ENCODE results near the gene PCK1. TPM values are rescaled to one million over a fixed set of nuclear protein-coding genes. Genes with fewer than 3 reads are reported as not detected.

The PCK1 gene
- total RNA-seq, 2 experiments from 2014 or later = not detected

DNA sequence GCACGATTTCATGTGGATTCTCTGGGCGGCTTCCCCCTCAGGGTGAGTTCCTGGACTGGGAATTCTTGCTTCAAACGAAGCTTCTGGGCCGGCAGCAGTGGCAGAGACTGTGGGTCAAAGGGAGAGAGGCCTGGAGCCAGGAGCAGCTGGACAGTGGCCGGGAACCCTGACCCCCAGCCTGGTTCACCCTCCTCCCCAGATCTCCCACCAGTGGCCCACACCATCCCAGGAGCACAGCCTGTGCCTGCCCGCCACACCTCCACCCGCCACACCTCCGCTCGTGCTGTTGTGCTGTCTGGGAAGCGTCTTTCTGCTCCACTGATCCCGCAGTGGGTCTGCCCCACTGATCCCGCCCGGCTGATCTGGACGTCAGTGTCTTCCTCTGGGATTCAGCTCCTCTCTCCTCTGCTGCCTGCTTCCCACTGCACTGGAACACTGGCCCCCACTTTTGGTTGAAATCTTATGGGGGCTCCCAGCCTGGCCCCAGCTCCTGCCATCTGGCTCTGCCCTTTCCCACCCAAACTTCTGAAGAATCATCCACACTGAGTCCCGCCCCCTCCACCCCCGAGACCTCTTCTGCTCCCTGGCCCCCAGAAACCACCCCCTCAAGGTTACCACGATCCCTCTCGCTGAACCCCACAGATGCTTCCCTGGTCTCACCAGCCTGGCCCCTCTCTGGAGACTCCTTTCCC is 49.5 kb downstream of the PCK1 start:
- peaks cover 58% of the 10 kb centered on the region for H3K36me3 Mint-ChIP-seq
- DNase-seq (no peak), ATAC-seq (no peak)
- no peak overlapping the region for H3K27ac Mint-ChIP-seq
- CTCF ChIA-PET = interaction anchor here (1.9 to 16.0 kb wide), 2 partner anchors 11 to 12 kb away, joined by 4 to 176 read pairs; no protein-coding TSS in a partner anchor
- H3K9me3 Mint-ChIP-seq (ENCODE audit: low read depth) = no peaks in the 10 kb centered on the region
- H3K4me3 Mint-ChIP-seq = no peak overlapping the region
- H3K27me3 Mint-ChIP-seq = peaks cover 3% of the 10 kb centered on the region
- peaks cover 12% of the 10 kb centered on the region for H3K4me1 Mint-ChIP-seq

DNA sequence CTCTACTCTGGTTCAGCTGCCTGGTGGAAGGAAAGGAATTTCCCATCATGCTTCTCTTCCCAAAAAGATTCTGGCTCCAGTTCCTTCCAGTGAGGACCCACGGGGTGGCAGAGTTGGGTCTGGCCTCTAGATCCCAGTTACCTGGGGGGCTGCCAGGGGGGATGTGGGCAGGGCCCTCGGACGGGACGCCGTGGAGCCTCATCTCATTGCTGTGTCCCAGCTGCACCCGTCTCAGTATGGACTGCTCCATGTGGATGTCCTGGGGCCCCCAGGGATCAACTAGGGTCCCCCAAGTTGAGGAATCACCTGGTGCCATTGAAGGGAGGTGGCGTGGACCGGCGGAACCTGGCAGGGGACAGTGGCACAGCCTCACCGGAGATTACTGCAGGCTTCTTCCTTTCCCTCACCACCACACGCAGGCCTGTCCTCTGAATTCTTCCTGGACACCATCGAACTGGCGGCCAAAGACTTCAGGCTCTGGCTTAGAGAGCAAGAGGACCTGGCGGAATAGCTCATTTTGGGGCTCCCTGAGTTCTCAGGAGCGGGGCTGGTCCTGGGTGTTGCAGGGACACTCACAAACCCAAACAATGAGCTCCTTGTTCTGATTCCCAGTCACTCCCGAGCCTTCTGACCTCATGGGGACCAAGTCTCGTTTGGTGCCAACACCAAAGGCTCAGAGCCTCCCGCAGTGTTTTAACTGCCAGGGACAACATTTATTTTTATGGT is 50.8 kb downstream of the PCK1 start:
- Mint-ChIP-seq H3K4me3 (no peak overlapping the region), H3K36me3 (peaks cover 58% of the 10 kb centered on the region), H3K9me3 (ENCODE audit: low read depth) (no peaks in the 10 kb centered on the region), H3K27me3 (no peaks in the 10 kb centered on the region), H3K4me1 (peaks cover 2% of the 10 kb centered on the region), H3K27ac (no peak overlapping the region)
- DNase-seq (no peak), ATAC-seq (no peak)
- CTCF ChIA-PET = interaction anchor here (1.9 to 16.0 kb wide), 2 partner anchors 10 to 12 kb away, joined by 4 to 176 read pairs; no protein-coding TSS in a partner anchor

DNA sequence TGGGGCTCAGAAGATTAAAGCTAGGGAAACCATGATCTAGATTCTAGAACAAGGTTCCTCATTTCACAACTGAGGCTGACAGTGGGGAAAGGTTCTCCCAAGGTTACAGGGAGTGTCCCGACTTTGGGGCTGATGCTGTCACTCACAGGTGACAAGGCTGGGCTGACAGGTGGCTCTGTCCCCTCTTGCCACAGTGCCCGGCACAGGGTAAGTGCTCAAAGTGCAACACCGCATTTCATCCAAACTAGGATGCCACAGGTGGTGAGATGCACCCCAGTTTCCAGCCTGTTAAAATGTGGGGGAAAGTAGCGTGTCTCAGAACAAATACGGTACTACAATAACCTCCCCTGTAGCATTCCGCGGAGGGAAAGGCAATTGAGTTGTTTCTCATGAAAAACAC is 51.5 kb downstream of the PCK1 start:
- DNase-seq (peak; percentile 19), ATAC-seq (no peak)
- no peaks in the 10 kb centered on the region for H3K27me3 Mint-ChIP-seq
- H3K27ac Mint-ChIP-seq = peak overlapping the region; percentile 24
- H3K4me3 Mint-ChIP-seq = no peak overlapping the region
- H3K36me3 Mint-ChIP-seq = peaks cover 59% of the 10 kb centered on the region
- H3K4me1 Mint-ChIP-seq = peaks cover 9% of the 10 kb centered on the region
- CTCF ChIA-PET = interaction anchor here (1.9 to 16.0 kb wide), 2 partner anchors 10 to 13 kb away, joined by 4 to 176 read pairs; no protein-coding TSS in a partner anchor
- H3K9me3 Mint-ChIP-seq (ENCODE audit: low read depth) = no peaks in the 10 kb centered on the region

DNA sequence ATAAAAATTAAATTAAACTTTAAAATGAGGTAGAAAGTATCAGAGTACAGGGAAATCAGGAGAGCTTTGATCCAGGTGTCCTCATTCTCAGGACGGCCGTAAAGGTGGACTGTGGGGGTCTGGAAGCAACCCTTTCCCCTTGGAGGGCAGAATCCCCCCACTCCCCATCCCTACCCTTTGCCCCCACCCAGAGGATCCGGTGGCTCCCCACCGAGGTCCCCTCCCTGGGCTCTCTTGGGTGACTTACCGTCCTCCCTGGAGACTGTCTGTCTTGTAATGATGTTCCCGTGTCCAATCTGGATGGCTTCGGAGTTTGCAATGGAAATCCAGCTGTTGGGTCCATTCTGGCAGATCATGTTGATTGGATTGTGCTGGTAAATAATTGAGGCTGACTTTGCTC is 52.0 kb downstream of the PCK1 start:
- DNase-seq (peak; percentile 37), ATAC-seq (no peak)
- CTCF ChIA-PET = interaction anchor here (1.1 to 16.0 kb wide), 2 partner anchors 13 to 567 kb away, joined by 3 to 176 read pairs; no protein-coding TSS in a partner anchor
- no peaks in the 10 kb centered on the region for H3K27me3 Mint-ChIP-seq
- no peak overlapping the region for H3K4me3 Mint-ChIP-seq
- no peaks in the 10 kb centered on the region for H3K9me3 Mint-ChIP-seq (ENCODE audit: low read depth)
- H3K4me1 Mint-ChIP-seq = peaks cover 13% of the 10 kb centered on the region
- no peak overlapping the region for H3K27ac Mint-ChIP-seq
- peaks cover 57% of the 10 kb centered on the region for H3K36me3 Mint-ChIP-seq

DNA sequence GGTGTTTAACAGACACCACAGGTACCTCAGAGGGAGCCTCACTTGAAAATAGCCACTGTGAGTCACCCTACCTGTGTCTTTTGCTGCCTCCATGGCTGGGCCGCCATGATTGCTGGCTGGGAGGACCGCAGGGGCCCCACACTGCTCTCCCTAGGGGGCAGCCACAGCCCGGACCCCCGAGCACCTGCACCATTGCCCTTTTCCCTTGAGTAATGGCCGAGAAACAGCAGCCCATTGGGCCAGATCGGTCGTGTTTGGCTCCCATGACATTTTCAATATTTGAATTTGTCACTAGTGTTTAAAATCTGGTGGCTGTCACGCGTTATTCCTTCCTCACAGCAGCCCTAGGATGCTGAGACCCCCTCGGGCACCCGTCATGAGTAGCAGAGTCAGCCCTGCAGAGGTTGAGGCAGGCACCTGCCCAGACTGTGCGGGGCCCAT is 52.6 kb downstream of the PCK1 start:
- no peaks in the 10 kb centered on the region for H3K27me3 Mint-ChIP-seq
- peaks cover 19% of the 10 kb centered on the region for H3K4me1 Mint-ChIP-seq
- no peaks in the 10 kb centered on the region for H3K9me3 Mint-ChIP-seq (ENCODE audit: low read depth)
- CTCF ChIA-PET = interaction anchor here (1.1 to 16.0 kb wide), 2 partner anchors 14 to 567 kb away, joined by 3 to 176 read pairs; no protein-coding TSS in a partner anchor
- peak; percentile 21 for DNase-seq
- H3K27ac Mint-ChIP-seq = no peak overlapping the region
- H3K4me3 Mint-ChIP-seq = no peak overlapping the region
- peaks cover 56% of the 10 kb centered on the region for H3K36me3 Mint-ChIP-seq
- ATAC-seq = no peak

DNA sequence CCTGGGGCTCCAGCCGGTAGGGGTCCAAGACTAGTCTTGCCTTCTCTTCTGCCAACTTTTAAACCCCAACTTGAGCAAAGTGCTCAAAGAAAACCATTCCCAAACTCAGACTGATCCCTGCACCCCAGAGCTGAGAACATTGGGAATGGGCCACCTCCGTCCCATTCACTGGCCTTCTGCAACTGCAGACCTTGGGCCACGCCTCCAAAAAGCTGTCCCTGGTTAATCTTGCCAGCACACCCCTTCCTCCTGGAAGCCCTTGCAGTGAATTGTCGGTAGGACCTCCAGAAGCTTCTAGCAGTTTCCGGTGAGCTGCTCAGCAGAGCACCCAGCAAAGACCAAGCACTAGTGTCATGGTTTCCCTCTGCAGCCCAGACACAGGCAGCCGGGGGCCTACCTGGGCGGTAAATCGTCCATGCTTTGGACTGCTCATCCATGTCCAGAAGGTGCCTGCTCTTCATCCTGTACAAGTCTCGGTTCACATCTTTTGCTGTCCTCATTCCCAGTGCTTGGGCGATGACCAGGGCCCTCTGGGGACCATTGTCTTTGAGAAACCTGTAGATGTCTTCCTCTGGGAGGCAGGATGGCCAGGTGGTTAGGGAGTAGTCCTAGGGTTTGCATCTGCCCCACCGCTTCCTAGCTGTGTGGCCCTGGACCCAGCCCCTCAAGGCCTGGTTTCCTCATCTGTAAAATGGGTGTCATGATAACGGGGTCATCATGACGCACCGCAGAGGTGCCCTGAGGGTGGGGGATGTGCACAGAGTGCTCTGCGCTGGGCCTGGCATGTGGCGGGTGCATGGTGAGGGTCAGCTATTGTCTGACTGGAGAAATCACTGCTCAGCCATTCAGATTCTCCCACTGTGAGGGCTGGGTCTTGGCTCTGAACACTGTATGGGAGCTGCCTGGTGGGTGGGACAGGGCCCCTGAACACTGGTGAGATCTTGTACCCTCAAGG is 53.9 kb downstream of the PCK1 start:
- H3K4me3 Mint-ChIP-seq = no peak overlapping the region
- peaks cover 3% of the 10 kb centered on the region for H3K27me3 Mint-ChIP-seq
- CTCF ChIA-PET = interaction anchor here (1.0 to 16.0 kb wide), 3 partner anchors 15 to 235 kb away, joined by 3 to 176 read pairs (median 7); no protein-coding TSS in a partner anchor
- DNase-seq (peak; percentile 40), ATAC-seq (no peak)
- peaks cover 27% of the 10 kb centered on the region for H3K4me1 Mint-ChIP-seq
- no peaks in the 10 kb centered on the region for H3K9me3 Mint-ChIP-seq (ENCODE audit: low read depth)
- H3K36me3 Mint-ChIP-seq = peaks cover 50% of the 10 kb centered on the region
- no peak overlapping the region for H3K27ac Mint-ChIP-seq

DNA sequence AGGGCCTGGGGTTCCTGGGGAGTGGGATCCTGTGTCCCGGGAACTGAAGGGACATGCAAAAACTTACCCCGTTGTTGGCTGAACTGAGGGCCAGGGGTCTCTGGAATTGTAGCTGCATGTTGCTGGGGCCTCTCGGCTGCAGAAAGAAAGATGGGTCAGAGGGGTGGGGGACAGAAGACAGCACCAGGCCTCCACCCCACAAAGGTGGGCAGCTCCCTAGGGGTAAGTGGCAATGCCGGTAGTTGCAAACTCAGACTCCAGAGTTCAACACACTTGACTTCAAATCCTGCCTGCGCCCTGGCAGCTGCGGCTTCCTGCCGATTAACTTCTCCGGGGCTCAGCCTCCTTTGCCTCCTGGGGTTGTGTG is 54.5 kb downstream of the PCK1 start:
- DNase-seq = no peak
- ATAC-seq = no peak
- Mint-ChIP-seq H3K4me1 (peaks cover 33% of the 10 kb centered on the region), H3K36me3 (peaks cover 47% of the 10 kb centered on the region), H3K9me3 (ENCODE audit: low read depth) (no peaks in the 10 kb centered on the region), H3K27me3 (peaks cover 3% of the 10 kb centered on the region), H3K27ac (no peak overlapping the region), H3K4me3 (no peak overlapping the region)
- CTCF ChIA-PET = interaction anchor here (0.5 to 16.0 kb wide), 5 partner anchors 16 to 565 kb away, joined by 3 to 176 read pairs (median 3); no protein-coding TSS in a partner anchor

DNA sequence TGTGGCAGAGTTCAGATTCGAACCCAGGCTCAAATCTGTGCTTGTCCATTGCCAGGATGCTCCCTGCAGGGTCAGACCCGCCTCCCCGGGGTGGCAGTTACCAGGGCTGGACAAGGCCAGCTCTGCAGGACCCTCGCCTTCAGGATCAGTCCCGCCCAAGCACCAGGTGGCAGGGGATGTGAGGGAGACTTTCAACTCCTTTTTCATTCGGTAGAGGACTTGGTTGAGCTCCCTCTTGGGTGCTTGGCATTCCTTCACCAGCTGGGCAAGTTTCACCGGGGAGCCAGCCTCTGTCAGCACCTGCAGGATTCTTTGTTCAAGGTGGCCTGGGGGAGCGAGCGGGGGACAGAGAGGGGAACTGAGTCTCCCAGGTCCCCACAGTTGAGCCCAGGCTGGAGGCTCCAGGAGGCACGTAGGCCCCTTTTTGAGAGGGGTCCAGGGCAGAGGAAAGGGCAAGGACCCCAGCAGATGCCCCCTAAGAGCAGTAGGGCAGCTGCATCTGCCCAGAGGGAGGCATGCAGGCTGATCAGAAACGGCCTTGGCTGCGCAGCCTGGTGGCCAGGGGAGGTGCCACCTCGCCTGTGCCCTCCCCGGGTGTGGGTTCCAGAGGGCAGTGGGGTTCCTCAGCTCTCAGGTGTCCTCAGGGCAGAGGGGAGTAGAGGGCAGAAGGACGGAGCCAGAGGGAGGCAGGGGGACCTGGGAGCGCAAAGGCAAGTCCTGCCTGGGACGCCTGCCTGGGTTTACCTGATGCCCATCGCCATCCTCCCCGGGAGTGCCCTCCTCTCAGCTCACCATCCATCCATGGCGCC is 55.4 kb downstream of the PCK1 start:
- H3K36me3 Mint-ChIP-seq = peaks cover 41% of the 10 kb centered on the region
- peaks cover 42% of the 10 kb centered on the region for H3K4me1 Mint-ChIP-seq
- ATAC-seq (no peak), DNase-seq (peak; percentile 39)
- peak overlapping the region; percentile 56 for H3K27ac Mint-ChIP-seq
- CTCF ChIA-PET = interaction anchor here (0.8 to 16.0 kb wide), 3 partner anchors 17 to 564 kb away, joined by 3 to 176 read pairs (median 7); no protein-coding TSS in a partner anchor
- no peaks in the 10 kb centered on the region for H3K9me3 Mint-ChIP-seq (ENCODE audit: low read depth)
- H3K4me3 Mint-ChIP-seq = no peak overlapping the region
- H3K27me3 Mint-ChIP-seq = peaks cover 3% of the 10 kb centered on the region

DNA sequence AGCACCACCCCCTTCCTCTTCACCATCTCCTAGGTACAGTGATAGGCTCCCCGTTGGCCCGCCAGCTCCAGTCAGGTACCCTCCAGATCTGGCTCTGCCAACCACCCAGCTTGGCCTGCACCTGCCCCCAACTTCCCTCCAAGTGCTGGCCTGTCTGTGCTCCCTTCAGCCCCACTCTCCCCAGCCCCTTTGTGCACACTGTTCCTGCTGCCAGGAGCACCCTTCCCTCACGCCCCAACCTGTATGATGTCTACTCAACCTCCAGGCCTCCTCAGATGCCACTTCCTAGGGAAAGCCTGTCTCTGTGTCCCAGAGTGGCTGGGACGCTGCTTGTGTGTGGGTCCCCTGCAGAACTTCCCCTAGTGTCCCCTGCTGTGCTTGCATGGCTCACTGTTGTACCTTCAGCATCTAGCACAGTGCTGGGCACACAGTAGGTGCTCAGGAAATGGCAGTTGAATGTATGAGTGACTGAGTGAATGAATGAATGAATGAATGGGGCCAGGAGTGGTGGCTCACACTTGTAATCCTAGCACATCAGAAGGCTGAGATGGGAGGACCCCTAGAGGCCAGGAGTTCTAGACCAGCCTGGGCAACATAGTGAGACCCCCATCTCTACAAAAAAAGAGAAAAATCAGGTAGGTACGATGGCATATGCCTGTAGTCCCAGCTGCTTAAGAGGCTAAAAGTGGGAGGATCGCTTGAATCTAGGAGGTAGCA is 56.3 kb downstream of the PCK1 start:
- Mint-ChIP-seq H3K36me3 (peaks cover 41% of the 10 kb centered on the region), H3K9me3 (ENCODE audit: low read depth) (no peaks in the 10 kb centered on the region), H3K4me1 (peaks cover 51% of the 10 kb centered on the region), H3K27me3 (peaks cover 3% of the 10 kb centered on the region), H3K27ac (no peak overlapping the region), H3K4me3 (peak overlapping the region; percentile 88)
- CTCF ChIA-PET = interaction anchor here (0.8 to 16.0 kb wide), 5 partner anchors 11 to 36 kb away, joined by 3 to 176 read pairs (median 45); no protein-coding TSS in a partner anchor
- ATAC-seq (no peak), DNase-seq (peak; percentile 39)

All from activated CD8-positive, alpha-beta memory T cell treated with anti-CD3 and anti-CD28 coated beads, Interleukin-2, amount 10 ng/mL, durations not matched to agents 7 days and 5 days (primary cell).